Stimulated activated CD8-positive, alpha-beta memory T cell treated with anti-CD3 and anti-CD28 coated beads, Interleukin-12 subunit alpha, Interleukin-12 subunit beta, amount 100 ng/mL, for 24 hours (primary cell): ENCODE measurements around the gene GALNT1.

ENCODE experiments used
- DNase-seq: peaks from one replicate; pipeline ENCODE4 v3.0.0-alpha.2; 2020; ENCODE audit errors: extremely low read depth

GALNT1 gene

GRCh38 chr18:35756506-35757117 is 175.1 kb downstream of the GALNT1 start:
- peak; percentile 15 for DNase-seq
